GM12891 (cell line): ENCODE measurements around the gene PCTP.

Source experiments
- PAX5 ChIP-seq: IDR thresholded peaks from 2 replicates; pipeline ENCODE4 v1.6.1; 2011; ENCODE audit warnings: low read length, moderate library complexity, mild to moderate bottlenecking; ENCODE audit not compliant: insufficient read depth, severe bottlenecking
- POLR2A ChIP-seq: IDR thresholded peaks from 2 replicates; pipeline ENCODE4 v1.6.1; 2011; ENCODE audit warnings: low read depth, low read length, control low read depth
- POLR2AphosphoS5 ChIP-seq: IDR thresholded peaks from 2 replicates; pipeline ENCODE4 v1.6.1; 2011; ENCODE audit warnings: low read depth, low read length, control low read depth
- POU2F2 ChIP-seq: IDR thresholded peaks from 2 replicates; pipeline ENCODE4 v1.6.1; 2011; ENCODE audit warnings: low read depth, mild to moderate bottlenecking, control low read depth, low read length, moderate library complexity
- SPI1 ChIP-seq: IDR thresholded peaks from 2 replicates; pipeline ENCODE4 v1.6.1; 2011; ENCODE audit warnings: low read depth, low read length, control low read depth
- TAF1 ChIP-seq: IDR thresholded peaks from 2 replicates; pipeline ENCODE4 v1.6.1; 2011; ENCODE audit warnings: low read depth, low read length, control low read depth

DNA sequence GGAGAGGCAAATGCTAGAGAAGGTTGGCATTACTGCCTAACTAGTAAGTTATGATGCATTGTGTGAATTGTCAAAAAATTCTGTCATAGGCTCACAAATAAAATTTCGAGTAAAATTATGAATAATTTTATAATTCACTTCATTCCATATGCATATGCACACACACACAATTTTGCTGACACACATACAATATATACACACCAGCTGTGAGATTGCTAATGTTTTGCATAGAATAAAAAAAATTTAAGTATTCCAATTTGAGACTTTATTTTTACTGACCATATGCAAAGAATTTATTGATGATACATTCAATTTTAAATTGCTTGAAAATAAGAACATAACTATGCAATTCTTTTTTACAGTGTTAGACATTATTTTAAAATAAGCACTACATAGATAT lies 21.4 kb upstream of the PCTP start:
- TF ChIP-seq POLR2AphosphoS5 = no peak
- no peak for TF ChIP-seq POLR2A
- no peak for TF ChIP-seq TAF1
- TF ChIP-seq SPI1 = no peak
- TF ChIP-seq PAX5 = no peak
- TF ChIP-seq POU2F2 = no peak
